Measurements from ENCODE around the gene EDEM3. TPM values are rescaled to one million over a fixed set of nuclear protein-coding genes. Genes with fewer than 3 reads are reported as not detected.

Gene EDEM3
- total RNA-seq, 1 experiment from 2014 or later: 23.7 TPM

GRCh38 chr1:184660462-184661191 lies 94.0 kb downstream of the EDEM3 start:
- in situ Hi-C loops (cut with HindIII; ENCODE audit: low pct_unique_long_range_greater_than_20kb, low sequenced_read_pairs): no loop called here

GRCh38 chr1:184658055-184658454 lies 96.6 kb downstream of the EDEM3 start:
- in situ Hi-C loops (cut with HindIII; ENCODE audit: low pct_unique_long_range_greater_than_20kb, low sequenced_read_pairs): no loop called here
- no peak for DNase-seq (ENCODE audit: low read depth, low spot score)

More at GRCh38 chr1:184660462-184661191, 94.0 kb downstream of the EDEM3 start:
- no peak for DNase-seq (ENCODE audit: low read depth, low spot score)

DNA sequence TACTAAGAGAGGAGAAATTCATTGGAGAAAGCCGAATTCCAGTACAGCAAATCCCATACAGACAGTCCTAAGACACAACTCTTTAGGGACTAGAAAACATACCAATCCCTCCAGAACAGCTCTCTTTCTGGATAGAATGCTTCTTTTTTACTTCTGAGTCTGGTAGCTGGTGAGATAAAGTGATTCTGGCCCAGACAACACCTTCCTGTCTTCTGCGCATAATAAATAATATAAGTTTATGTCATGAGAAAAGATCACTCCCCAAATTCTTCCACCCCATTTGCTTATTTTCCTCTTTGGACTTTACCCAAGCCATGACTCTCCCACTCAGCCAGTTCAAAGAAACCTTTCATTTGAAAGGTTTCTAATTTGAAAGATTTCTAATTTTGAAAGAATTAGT lies 98.4 kb downstream of the EDEM3 start:
- in situ Hi-C loops (cut with HindIII; ENCODE audit: low pct_unique_long_range_greater_than_20kb, low sequenced_read_pairs): no loop called here

DNA sequence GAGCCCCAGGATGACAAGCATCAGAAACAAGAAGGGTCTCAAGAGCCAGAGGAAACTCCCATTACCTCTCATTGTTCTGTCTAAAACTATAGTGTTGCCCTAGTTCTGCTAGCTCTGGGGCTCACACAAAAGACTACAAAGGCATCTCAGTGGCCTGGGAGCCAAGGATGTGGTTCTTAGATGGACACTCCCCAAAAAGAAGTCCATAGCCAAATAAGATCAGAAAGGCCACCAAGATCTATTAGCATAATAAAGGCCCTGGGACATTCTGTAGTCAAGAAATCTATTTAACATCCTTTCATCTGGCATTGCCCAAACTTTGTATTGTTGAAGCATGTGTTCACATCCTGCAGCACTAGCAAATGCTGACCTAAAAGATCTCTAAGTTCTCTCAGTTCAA lies 99.5 kb downstream of the EDEM3 start:
- no peak for DNase-seq (ENCODE audit: low read depth, low spot score)
- in situ Hi-C loops (cut with HindIII; ENCODE audit: low pct_unique_long_range_greater_than_20kb, low sequenced_read_pairs): no loop called here

More for the DNA sequence above, 98.4 kb downstream of the EDEM3 start:
- DNase-seq (ENCODE audit: low read depth, low spot score): no peak

- in situ Hi-C loops (cut with HindIII; ENCODE audit: low pct_unique_long_range_greater_than_20kb, low sequenced_read_pairs): no loop called here
- no peak for DNase-seq (ENCODE audit: low read depth, low spot score)
Measured at GRCh38 chr1:184650177-184650866, 104.3 kb downstream of the EDEM3 start.

DNA sequence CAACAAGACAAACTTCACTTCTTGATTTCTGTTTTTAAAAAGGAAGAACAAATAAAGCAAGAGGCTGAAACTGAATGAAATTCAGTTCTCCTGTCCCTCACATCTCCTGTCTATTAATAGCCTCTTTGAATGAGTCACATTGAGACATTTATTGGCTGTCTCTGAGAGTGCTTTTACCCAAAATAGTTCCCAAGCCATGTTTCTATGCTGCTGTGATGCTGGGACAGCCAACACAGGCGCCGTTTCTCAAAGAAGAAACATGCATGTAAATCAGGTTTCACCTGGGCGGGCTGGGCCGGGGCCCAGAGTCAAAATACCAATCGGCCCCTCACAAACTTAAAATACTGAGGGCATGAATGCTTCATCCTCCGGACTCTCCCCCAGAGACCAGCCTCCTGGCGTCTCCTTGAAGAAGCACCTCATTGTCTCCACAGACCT lies 105.2 kb downstream of the EDEM3 start:
- in situ Hi-C loops (cut with HindIII; ENCODE audit: low pct_unique_long_range_greater_than_20kb, low sequenced_read_pairs): no loop called here
- DNase-seq (ENCODE audit: low read depth, low spot score): no peak

DNA sequence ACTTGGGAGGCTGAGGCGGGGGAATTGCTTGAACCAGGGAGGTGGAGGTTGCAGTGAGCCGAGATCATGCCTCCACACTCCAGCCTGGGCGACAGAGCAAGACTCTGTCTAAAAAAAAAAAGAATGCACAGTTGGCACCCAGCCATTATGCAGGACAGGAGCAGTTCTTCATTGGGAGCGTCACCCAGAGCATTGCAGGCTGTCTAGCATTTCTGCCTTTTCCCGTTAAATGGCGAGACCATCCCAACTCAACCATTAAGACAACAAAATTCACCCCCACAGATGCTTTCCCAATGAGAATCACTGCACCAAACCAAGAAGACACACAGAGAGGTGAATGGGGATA lies 105.8 kb downstream of the EDEM3 start:
- in situ Hi-C loops (cut with HindIII; ENCODE audit: low pct_unique_long_range_greater_than_20kb, low sequenced_read_pairs): no loop called here
- no peak for DNase-seq (ENCODE audit: low read depth, low spot score)

DNA sequence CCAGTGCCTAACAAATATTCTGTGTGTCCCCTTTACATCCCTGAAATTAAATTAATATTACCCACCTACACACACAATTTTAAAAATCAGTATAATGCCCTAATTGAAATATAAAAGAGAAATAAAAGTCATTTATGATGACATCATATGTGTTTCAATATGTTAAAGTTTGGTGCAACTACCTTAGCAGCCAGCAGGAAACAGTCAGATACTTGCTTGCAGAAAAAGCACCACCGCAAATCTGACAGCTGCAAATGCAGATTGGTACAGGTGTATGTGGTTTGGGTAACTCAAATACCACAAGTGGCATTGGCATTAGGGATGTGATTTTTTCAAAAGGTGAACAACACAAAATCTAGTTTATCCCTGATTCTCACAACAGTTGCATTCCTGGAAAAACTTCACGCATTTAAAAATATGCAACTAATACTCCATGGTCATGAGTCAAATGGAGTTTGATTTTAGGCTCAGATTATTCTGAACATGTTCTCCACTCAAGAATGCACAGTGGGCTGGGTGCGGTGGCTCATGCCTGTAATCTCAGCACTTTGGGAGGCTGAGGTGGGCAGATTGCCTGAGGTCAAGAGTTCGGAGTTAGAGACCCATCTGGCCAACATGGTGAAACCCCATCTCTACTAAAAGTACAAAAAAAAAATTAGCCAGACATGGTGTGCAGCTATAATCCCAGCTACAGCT lies 106.3 kb downstream of the EDEM3 start:
- in situ Hi-C loops (cut with HindIII; ENCODE audit: low pct_unique_long_range_greater_than_20kb, low sequenced_read_pairs): no loop called here
- DNase-seq (ENCODE audit: low read depth, low spot score): no peak

GRCh38 chr1:184647471-184647870 lies 107.2 kb downstream of the EDEM3 start:
- in situ Hi-C loops (cut with HindIII; ENCODE audit: low pct_unique_long_range_greater_than_20kb, low sequenced_read_pairs): no loop called here
- DNase-seq (ENCODE audit: low read depth, low spot score): no peak

DNA sequence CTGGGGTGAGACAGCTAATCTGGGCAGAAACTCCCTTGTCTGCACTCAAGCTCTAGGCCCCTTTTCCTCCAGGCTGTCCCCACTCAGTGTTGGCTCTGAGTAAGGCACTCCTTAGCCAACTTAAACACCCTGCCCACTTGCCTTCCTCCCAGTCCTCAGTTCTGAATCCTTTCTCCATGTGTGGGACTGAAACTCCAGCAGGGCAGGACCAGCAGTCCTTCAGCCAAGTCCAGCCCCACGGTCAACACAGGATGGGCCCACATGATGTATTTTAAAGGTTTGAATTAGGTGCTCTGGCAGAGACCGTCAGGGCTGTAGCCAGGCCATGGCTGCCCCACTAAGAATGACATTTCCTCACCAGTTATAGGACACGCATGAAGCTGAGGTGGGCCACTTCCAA lies 107.8 kb downstream of the EDEM3 start:
- no peak for DNase-seq (ENCODE audit: low read depth, low spot score)
- in situ Hi-C loops (cut with HindIII; ENCODE audit: low pct_unique_long_range_greater_than_20kb, low sequenced_read_pairs): no loop called here

DNA sequence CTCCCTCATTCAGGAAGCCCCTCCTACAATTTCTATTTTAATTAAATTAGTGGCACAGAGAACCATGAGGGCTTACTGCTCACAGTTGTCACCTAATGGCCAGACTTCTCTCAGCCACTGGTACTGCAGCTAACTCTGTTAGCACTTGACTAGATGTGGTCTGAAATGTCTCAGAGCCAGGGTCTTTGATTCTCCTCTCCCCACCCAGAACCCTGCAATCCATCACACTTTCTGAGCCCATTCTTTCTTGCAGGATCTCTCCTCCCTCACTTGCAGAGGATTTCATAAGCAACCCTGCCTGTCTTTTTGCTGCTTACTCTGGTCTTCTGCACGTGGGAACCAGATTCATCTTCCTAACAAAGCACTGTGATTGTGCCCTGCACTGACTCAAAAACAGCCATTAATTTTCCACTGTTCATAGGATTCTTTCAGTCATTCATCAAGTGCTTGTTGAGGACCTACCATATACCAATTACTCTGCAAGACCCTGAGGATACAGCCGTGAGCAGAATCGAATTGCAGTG lies 108.4 kb downstream of the EDEM3 start:
- in situ Hi-C loops (cut with HindIII; ENCODE audit: low pct_unique_long_range_greater_than_20kb, low sequenced_read_pairs): no loop called here
- no peak for DNase-seq (ENCODE audit: low read depth, low spot score)

GRCh38 chr1:184644771-184645170 lies 109.9 kb downstream of the EDEM3 start:
- in situ Hi-C loops (cut with HindIII; ENCODE audit: low pct_unique_long_range_greater_than_20kb, low sequenced_read_pairs): no loop called here
- no peak for DNase-seq (ENCODE audit: low read depth, low spot score)

GRCh38 chr1:184643661-184644060 lies 111.0 kb downstream of the EDEM3 start:
- in situ Hi-C loops (cut with HindIII; ENCODE audit: low pct_unique_long_range_greater_than_20kb, low sequenced_read_pairs): no loop called here
- DNase-seq (ENCODE audit: low read depth, low spot score): no peak

GRCh38 chr1:184641894-184642293 lies 112.8 kb downstream of the EDEM3 start:
- no peak for DNase-seq (ENCODE audit: low read depth, low spot score)
- in situ Hi-C loops (cut with HindIII; ENCODE audit: low pct_unique_long_range_greater_than_20kb, low sequenced_read_pairs): no loop called here

- no peak for DNase-seq (ENCODE audit: low read depth, low spot score)
- in situ Hi-C loops (cut with HindIII; ENCODE audit: low pct_unique_long_range_greater_than_20kb, low sequenced_read_pairs): no loop called here
Measured at GRCh38 chr1:184640505-184640904, 114.2 kb downstream of the EDEM3 start.

All from SK-MEL-5 (cell line).